ENCODE measurements around the gene GPR78.

GPR78 gene

DNA sequence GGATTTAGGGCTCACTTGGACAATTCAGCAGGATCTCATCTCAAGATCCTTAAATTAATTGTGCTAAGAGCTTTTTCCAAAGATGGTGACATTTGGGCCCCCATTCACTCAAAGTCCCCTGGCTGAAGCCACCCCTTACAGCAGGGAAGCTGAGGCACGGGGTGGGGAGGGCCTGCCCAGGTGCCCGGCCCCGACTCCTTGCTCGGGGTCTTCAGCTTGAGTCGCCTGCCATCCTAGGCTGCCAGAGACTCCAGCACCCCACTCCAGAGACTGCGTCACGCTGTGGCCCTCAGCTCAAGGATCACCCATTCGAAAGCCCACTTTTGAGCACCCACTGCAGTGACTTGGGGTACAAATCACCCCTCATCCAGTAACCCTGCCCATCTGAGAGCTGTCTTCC, 39.2 kb upstream of the GPR78 start:
- Histone ChIP-seq H3K79me2 (ENCODE audit: insufficient read depth, low read length) (no peaks in the 10 kb centered on the region), H4K20me1 (ENCODE audit: insufficient read depth, low read length) (no peaks in the 10 kb centered on the region)

DNA sequence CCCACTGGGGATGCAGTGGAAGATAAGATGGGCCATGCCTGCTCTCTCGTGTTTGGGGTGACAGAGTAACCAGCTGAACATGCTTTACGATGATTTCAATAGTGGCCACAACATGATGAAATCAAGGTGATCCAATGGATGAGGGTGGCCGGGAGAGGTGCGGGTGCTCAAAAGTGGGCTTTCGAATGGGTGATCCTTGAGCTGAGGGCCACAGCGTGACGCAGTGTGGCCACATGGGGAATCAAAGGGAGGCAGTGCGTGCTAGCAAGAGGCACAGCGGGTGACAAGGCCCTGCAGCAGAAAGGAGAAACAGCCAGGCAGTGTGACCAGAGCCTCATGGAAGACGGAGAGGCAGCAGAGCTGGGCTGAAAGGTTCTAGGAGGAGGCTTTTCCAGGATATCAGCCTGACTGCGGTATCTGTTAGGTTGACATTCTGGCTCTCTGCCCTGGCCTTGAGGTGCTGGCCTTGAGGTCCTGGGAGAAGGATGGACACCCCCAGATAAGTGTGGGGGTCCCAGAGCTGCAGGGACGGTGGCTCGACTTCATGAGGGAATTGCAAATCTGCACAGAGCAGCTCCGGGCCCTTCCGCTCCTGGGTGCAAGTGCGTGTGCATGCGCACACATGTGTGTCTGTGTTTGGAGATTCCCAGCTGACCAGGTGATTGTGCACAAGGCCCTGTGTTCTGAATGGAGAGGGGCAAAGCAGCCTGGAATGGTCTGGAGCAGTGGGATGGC, 38.0 kb upstream of the GPR78 start:
- H3K79me2 ChIP-seq (ENCODE audit: insufficient read depth, low read length): no peaks in the 10 kb centered on the region
- no peak overlapping the region for H2AFZ ChIP-seq (ENCODE audit: low read length)
- no peaks in the 10 kb centered on the region for H3K36me3 ChIP-seq (ENCODE audit: insufficient read depth, low read length)
- H3K27me3 ChIP-seq (ENCODE audit: insufficient read depth, low read length): no peaks in the 10 kb centered on the region
- H3K9ac ChIP-seq (ENCODE audit: low read length): no peak overlapping the region
- H3K9me3 ChIP-seq (ENCODE audit: low read length): no peaks in the 10 kb centered on the region
- H4K20me1 ChIP-seq (ENCODE audit: insufficient read depth, low read length): no peaks in the 10 kb centered on the region
- H3F3A ChIP-seq (ENCODE audit: insufficient read depth, low read length): no peaks in the 10 kb centered on the region
- no peak overlapping the region for H3K27ac ChIP-seq (ENCODE audit: low read depth, low read length, poor library complexity, severe bottlenecking)
- TF ChIP-seq EZH2 (IDR thresholded peaks at IDR 0.05; ENCODE audit: borderline replicate concordance, low read length): no peak
- TF ChIP-seq, protein P1, sequence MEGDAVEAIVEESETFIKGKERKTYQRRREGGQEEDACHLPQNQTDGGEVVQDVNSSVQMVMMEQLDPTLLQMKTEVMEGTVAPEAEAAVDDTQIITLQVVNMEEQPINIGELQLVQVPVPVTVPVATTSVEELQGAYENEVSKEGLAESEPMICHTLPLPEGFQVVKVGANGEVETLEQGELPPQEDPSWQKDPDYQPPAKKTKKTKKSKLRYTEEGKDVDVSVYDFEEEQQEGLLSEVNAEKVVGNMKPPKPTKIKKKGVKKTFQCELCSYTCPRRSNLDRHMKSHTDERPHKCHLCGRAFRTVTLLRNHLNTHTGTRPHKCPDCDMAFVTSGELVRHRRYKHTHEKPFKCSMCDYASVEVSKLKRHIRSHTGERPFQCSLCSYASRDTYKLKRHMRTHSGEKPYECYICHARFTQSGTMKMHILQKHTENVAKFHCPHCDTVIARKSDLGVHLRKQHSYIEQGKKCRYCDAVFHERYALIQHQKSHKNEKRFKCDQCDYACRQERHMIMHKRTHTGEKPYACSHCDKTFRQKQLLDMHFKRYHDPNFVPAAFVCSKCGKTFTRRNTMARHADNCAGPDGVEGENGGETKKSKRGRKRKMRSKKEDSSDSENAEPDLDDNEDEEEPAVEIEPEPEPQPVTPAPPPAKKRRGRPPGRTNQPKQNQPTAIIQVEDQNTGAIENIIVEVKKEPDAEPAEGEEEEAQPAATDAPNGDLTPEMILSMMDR (IDR thresholded peaks at IDR 0.05; ENCODE audit: low read length): no peak
- H3K4me3 ChIP-seq (ENCODE audit: low read depth, low read length, poor library complexity, severe bottlenecking): no peak overlapping the region
- no peaks in the 10 kb centered on the region for H3K4me1 ChIP-seq (ENCODE audit: insufficient read depth, low read length, severe bottlenecking)
- H3K4me2 ChIP-seq (ENCODE audit: low read length): no peak overlapping the region
- H3K9me2 ChIP-seq (ENCODE audit: low read depth, low read length): no peaks in the 10 kb centered on the region

More for the DNA sequence above, 39.2 kb upstream of the GPR78 start:
- Histone ChIP-seq H3K27me3 (ENCODE audit: insufficient read depth, low read length) (no peaks in the 10 kb centered on the region), H3K4me1 (ENCODE audit: insufficient read depth, low read length, severe bottlenecking) (no peaks in the 10 kb centered on the region), H3K4me2 (ENCODE audit: low read length) (no peak overlapping the region), H3K9me2 (ENCODE audit: low read depth, low read length) (no peaks in the 10 kb centered on the region), H3K36me3 (ENCODE audit: insufficient read depth, low read length) (no peaks in the 10 kb centered on the region), H3K9ac (ENCODE audit: low read length) (no peak overlapping the region), H3F3A (ENCODE audit: insufficient read depth, low read length) (no peaks in the 10 kb centered on the region), H2AFZ (ENCODE audit: low read length) (no peak overlapping the region), H3K9me3 (ENCODE audit: low read length) (no peaks in the 10 kb centered on the region), H3K4me3 (ENCODE audit: low read depth, low read length, poor library complexity, severe bottlenecking) (no peak overlapping the region), H3K27ac (ENCODE audit: low read depth, low read length, poor library complexity, severe bottlenecking) (no peak overlapping the region)
- TF ChIP-seq EZH2 (IDR thresholded peaks at IDR 0.05; ENCODE audit: borderline replicate concordance, low read length): no peak
- TF ChIP-seq, protein P1 (IDR thresholded peaks at IDR 0.05; ENCODE audit: low read length): no peak

DNA sequence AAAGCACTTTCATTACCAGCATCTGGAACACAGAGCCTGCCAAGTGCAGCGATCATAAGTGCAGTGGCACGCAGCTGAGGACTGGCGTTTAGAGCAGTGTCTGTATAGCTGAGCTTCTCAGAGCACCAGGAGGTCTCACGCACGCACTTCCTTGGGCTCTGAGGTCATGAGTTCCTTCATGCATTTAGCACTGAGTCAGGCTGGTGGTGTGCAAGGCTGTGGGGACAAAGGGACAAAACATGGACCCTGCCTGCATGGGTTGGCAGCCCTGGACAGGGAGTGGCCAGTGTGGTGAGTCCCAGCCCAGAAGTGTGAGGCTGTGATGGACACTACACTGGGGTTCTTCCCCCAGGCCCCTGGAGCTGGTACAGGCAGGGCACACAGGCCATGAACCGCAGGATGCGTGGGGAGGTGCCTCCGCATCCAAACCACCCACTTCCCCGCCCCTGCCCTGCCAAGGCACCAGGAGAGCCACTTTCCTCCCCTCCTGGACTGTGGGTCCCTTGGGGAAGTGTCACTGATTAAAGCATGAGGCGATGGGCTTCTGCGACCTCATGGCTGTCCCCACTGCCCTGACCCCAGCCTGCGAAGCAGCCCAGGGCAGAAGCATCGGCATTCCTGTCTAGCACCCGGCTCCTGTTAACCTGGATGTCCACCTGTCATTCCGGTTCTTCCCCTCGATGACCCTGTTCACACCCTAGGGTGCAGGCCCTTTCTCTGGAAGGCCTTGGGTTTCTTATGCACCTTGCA, 37.2 kb upstream of the GPR78 start:
- Histone ChIP-seq H3K27ac (ENCODE audit: low read depth, low read length, poor library complexity, severe bottlenecking) (no peak overlapping the region), H3K9ac (ENCODE audit: low read length) (no peak overlapping the region), H3K27me3 (ENCODE audit: insufficient read depth, low read length) (no peaks in the 10 kb centered on the region), H3K4me3 (ENCODE audit: low read depth, low read length, poor library complexity, severe bottlenecking) (no peak overlapping the region), H3K9me2 (ENCODE audit: low read depth, low read length) (no peaks in the 10 kb centered on the region), H3K4me1 (ENCODE audit: insufficient read depth, low read length, severe bottlenecking) (no peaks in the 10 kb centered on the region), H3K36me3 (ENCODE audit: insufficient read depth, low read length) (no peaks in the 10 kb centered on the region), H2AFZ (ENCODE audit: low read length) (no peak overlapping the region), H3K79me2 (ENCODE audit: insufficient read depth, low read length) (no peaks in the 10 kb centered on the region), H4K20me1 (ENCODE audit: insufficient read depth, low read length) (no peaks in the 10 kb centered on the region), H3K4me2 (ENCODE audit: low read length) (no peak overlapping the region), H3F3A (ENCODE audit: insufficient read depth, low read length) (no peaks in the 10 kb centered on the region), H3K9me3 (ENCODE audit: low read length) (no peaks in the 10 kb centered on the region)
- TF ChIP-seq EZH2 (IDR thresholded peaks at IDR 0.05; ENCODE audit: borderline replicate concordance, low read length): no peak
- TF ChIP-seq, protein P1 (IDR thresholded peaks at IDR 0.05; ENCODE audit: low read length): no peak

All from OCI-LY1 (cell line).